Panc1 (cell line): ENCODE measurements around the gene RNF113B. TPM values are rescaled to one million over a fixed set of nuclear protein-coding genes. Genes with fewer than 3 reads are reported as not detected.

ENCODE experiments used
- ATAC-seq: fragments of 200-7000 bp; cut with Tn5 transposase; 2 replicates; pipeline ENCODE4 v1.9.1; 2020; ENCODE audit warnings: mild to moderate bottlenecking, moderate library complexity
- BruUV-seq: library from RNA; stranded (reverse); fragments of 400-500 nt; replicated peaks from 2 replicates; lab custom pipeline; 2021; lab: Mats Ljungman, UMichigan
- CTCF ChIA-PET: fragments of 300-600 bp; sonication (Branson Sonifier 250); formaldehyde crosslinking; loops from one replicate; lab custom pipeline; 2022; ENCODE audit warnings: antibody characterized with exemption; lab: Charles Lee
- POLR2A ChIA-PET: fragments of 300-600 bp; sonication (Branson Sonifier 250); formaldehyde crosslinking; loops from one replicate; lab custom pipeline; 2022; ENCODE audit warnings: antibody characterized with exemption; lab: Charles Lee
- DNase-seq: peaks from one replicate; pipeline ENCODE4 v3.0.0-alpha.2; 2010; ENCODE audit warnings: low read depth, low spot score
- H3K27ac ChIP-seq: 2 replicates; pipeline ENCODE4 v1.5.1; 2011; ENCODE audit warnings: mild to moderate bottlenecking, low read length, inconsistent platforms
- H3K27me3 ChIP-seq: fragments of 200-500 bp; sonication (Bioruptor generic); 2 replicates; pipeline ENCODE4 v1.6.0; 2014; ENCODE audit warnings: low read length, inconsistent platforms; ENCODE audit not compliant: control insufficient read depth, insufficient read depth
- H3K36me3 ChIP-seq: fragments of 200-500 bp; sonication (Bioruptor generic); 2 replicates; pipeline ENCODE4 v1.5.1; 2014; ENCODE audit warnings: inconsistent platforms, mild to moderate bottlenecking, low read length, moderate library complexity; ENCODE audit not compliant: control insufficient read depth, insufficient read depth
- H3K4me1 ChIP-seq: 2 replicates; pipeline ENCODE4 v1.5.1; 2011; ENCODE audit warnings: inconsistent platforms, mild to moderate bottlenecking, low read length, moderate library complexity; ENCODE audit not compliant: control insufficient read depth, insufficient read depth
- H3K4me3 ChIP-seq, 2 experiments: 2 replicates each; pipeline ENCODE4 v1.5.1; 2011 to 2012; ENCODE audit warnings: low read depth in 2 of 2, low read length in 2 of 2, mild to moderate bottlenecking in 2 of 2, inconsistent platforms in 1 of 2, moderate library complexity in 1 of 2
- H3K9me3 ChIP-seq: fragments of 200-500 bp; sonication (Bioruptor generic); 2 replicates; pipeline ENCODE4 v1.5.1; 2014; ENCODE audit warnings: low read depth, mild to moderate bottlenecking, inconsistent platforms, low read length, moderate library complexity; ENCODE audit not compliant: control insufficient read depth, insufficient read depth
- CTCF ChIP-seq: fragments of 450-650 bp; IDR thresholded peaks from 2 replicates; pipeline ENCODE4 v1.5.1; 2017; ENCODE audit warnings: mild to moderate bottlenecking
- POLR2AphosphoS5 ChIP-seq: IDR thresholded peaks from 2 replicates; pipeline ENCODE4 v1.6.1; 2012; ENCODE audit warnings: mild to moderate bottlenecking, low read depth, low read length, moderate library complexity
- REST ChIP-seq, 2 experiments: IDR thresholded peaks; 2 replicates each; pipeline ENCODE4 v1.6.1; 2011 to 2012; ENCODE audit warnings: low read depth in 2 of 2, control low read depth in 1 of 2, low read length in 1 of 2, mild to moderate bottlenecking in 1 of 2, moderate library complexity in 1 of 2; ENCODE audit not compliant: insufficient read depth in 1 of 2
- SIN3A ChIP-seq: IDR thresholded peaks from 2 replicates; pipeline ENCODE4 v1.6.1; 2012; ENCODE audit warnings: low read depth, mild to moderate bottlenecking, low read length, moderate library complexity, borderline replicate concordance; ENCODE audit not compliant: insufficient read depth
- TCF7L2 ChIP-seq: IDR thresholded peaks from 2 replicates; pipeline ENCODE4 v1.6.1; 2011; ENCODE audit warnings: mild to moderate bottlenecking, low read depth, low read length, inconsistent platforms
- in situ Hi-C: cut with HindIII; loops from 2 replicates; pipeline ENCODE4 v1.10.0; 2016; ENCODE audit warnings: low sequenced_read_pairs, low pct_unique_long_range_greater_than_20kb
- intact Hi-C: fragments of 100-400 bp; cut with micrococcal nuclease; formaldehyde crosslinking; loops from one replicate; pipeline ENCODE4 v1.10.0; 2022; ENCODE audit not compliant: unreplicated experiment
- total RNA-seq: library from RNA; stranded (reverse); gene quantifications from one replicate; pipeline ENCODE4 v1.2.1, GENCODE V29; 2021; ENCODE audit not compliant: unreplicated experiment

The RNF113B gene
- total RNA-seq, 1 experiment from 2014 or later: not detected

DNA sequence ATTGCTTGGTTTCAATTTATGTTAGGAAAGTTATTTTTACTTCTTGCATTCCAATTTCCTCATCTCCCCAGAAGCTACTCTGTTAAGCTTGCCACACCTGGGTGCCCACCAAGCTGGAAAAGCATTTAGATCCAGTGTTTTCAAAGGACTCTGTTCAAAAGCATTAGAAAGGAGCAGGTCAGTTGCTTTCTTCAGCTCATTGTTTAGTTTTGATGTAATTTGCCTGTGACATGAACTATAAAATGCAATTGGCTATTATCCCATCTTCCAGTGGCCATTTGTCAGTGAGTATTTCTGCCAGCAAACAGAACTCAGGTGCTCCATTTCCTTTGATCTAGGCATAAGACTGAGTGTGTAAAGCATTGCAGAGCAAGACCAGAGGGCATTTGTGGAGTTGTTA, 46.7 kb upstream of the RNF113B start:
- DNase-seq: no peak
- in situ Hi-C loops (no loop called here), intact Hi-C loops (no loop called here)
- H3K27me3 ChIP-seq: no peaks in the 10 kb centered on the region
- H3K9me3 ChIP-seq: no peaks in the 10 kb centered on the region
- ChIA-PET CTCF (no interaction called here), POLR2A (no interaction called here)
- no peak overlapping the region for H3K27ac ChIP-seq
- no peak for ATAC-seq
- TF ChIP-seq POLR2AphosphoS5 (no peak), TCF7L2 (0 out of 2 replicates have a peak, but pooled peaks have one; percentile 37)
- H3K4me3 ChIP-seq: no peak overlapping the region
- H3K4me1 ChIP-seq: no peaks in the 10 kb centered on the region
- H3K36me3 ChIP-seq: no peaks in the 10 kb centered on the region
- no TSS peak for BruUV-seq

DNA sequence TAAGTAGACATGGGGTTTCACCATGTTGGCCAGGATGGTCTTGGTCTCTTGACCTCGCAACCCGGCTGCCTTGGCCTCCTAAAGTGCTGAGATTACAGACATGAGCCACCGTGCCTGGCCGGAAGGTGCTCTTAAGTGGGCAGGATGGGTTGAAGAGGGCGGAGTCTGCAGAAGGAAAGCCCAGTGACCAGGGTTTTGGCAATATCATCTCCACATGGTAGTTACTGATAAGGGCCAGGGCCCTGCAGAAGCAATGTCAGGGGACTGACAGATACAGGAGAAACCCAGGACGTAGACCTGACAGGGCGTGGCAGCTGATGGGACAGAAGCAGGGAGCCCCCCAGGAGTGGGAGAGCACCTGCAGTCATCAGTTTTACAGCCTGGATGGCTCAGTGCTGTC, 45.7 kb upstream of the RNF113B start:
- Histone ChIP-seq H3K27ac (no peak overlapping the region), H3K36me3 (no peaks in the 10 kb centered on the region), H3K9me3 (no peaks in the 10 kb centered on the region), H3K27me3 (no peaks in the 10 kb centered on the region), H3K4me1 (no peaks in the 10 kb centered on the region), H3K4me3 (no peak overlapping the region)
- DNase-seq (no peak), ATAC-seq (no peak)
- POLR2A ChIA-PET: no interaction called here
- in situ Hi-C loops (no loop called here), intact Hi-C loops (no loop called here)
- BruUV-seq: no TSS peak
- TF ChIP-seq CTCF (no peak), SIN3A (no peak)
- CTCF ChIA-PET: no interaction called here

- intact Hi-C loops: no loop called here
- no peaks in the 10 kb centered on the region for H3K36me3 ChIP-seq
- CTCF ChIA-PET: no interaction called here
- no peak overlapping the region for H3K4me3 ChIP-seq
- TF ChIP-seq POLR2AphosphoS5 (no peak), TCF7L2 (no peak), REST (IDR thresholded peaks at IDR 0.05; ENCODE audit: insufficient read depth in 1 of 2, low read depth in 2 of 2, low read length in 1 of 2) (no peak), SIN3A (no peak), CTCF (no peak)
- DNase-seq: no peak
- H3K27ac ChIP-seq: no peak overlapping the region
- no TSS peak for BruUV-seq
- in situ Hi-C loops: no loop called here
- ATAC-seq: no peak
- H3K27me3 ChIP-seq: no peaks in the 10 kb centered on the region
- no peaks in the 10 kb centered on the region for H3K4me1 ChIP-seq
- POLR2A ChIA-PET: no interaction called here
- H3K9me3 ChIP-seq: no peaks in the 10 kb centered on the region
Measured at GRCh38 chr13:98222081-98222554, 45.0 kb upstream of the RNF113B start.
